ENCODE results near the gene SCP2D1. TPM values are rescaled to one million over a fixed set of nuclear protein-coding genes. Genes with fewer than 3 reads are reported as not detected.
"Not testable (repeated sequence)": the region's sequence is repeated elsewhere in the genome, so short reads cannot be mapped to it uniquely, and the experiment has no call there.

Gene SCP2D1
- total RNA-seq, 1 experiment from 2014 or later = not detected

- Histone ChIP-seq H3K4me1 (no peaks in the 10 kb centered on the region), H3K9me3 (no peaks in the 10 kb centered on the region), H3K27me3 (replicated peaks; ENCODE audit: control insufficient read depth, insufficient read depth, low read length) (no peaks in the 10 kb centered on the region), H3K4me3 (ENCODE audit: low read depth, low read length) (no peak overlapping the region), H3K36me3 (ENCODE audit: control insufficient read depth, insufficient read depth, low read length) (no peaks in the 10 kb centered on the region)
- ChIA-PET CTCF (interaction anchor here (0.5 kb wide), 1 partner anchor 152 kb away, joined by 8 read pairs; no protein-coding TSS in a partner anchor), POLR2A (no interaction called here)
- DNase-seq = no peak
- TF ChIP-seq CTCF (IDR thresholded peaks at IDR 0.05; ENCODE audit: insufficient read depth in 1 of 2, low read depth in 1 of 2, low read length in 1 of 2, severe bottlenecking in 1 of 2, unreplicated experiment in 1 of 2) = no peak
- H3K9me3 Mint-ChIP-seq (ENCODE audit: unreplicated experiment) = no peaks in the 10 kb centered on the region
- no TSS peak for BruUV-seq (replicated peaks)
- H3K4me3 Mint-ChIP-seq (ENCODE audit: unreplicated experiment) = no peak overlapping the region
- peaks cover 8% of the 10 kb centered on the region for H3K27me3 Mint-ChIP-seq (ENCODE audit: insufficient read depth, unreplicated experiment)
- H3K36me3 Mint-ChIP-seq (ENCODE audit: insufficient read depth, unreplicated experiment) = no peaks in the 10 kb centered on the region
- no peak overlapping the region for H3K27ac Mint-ChIP-seq (ENCODE audit: unreplicated experiment)
- no peaks in the 10 kb centered on the region for H3K4me1 Mint-ChIP-seq (ENCODE audit: low read depth, unreplicated experiment)
- intact Hi-C loops (cut with micrococcal nuclease; ENCODE audit: unreplicated experiment) = no loop called here
Measured at GRCh38 chr20:18780385-18781130, 33.0 kb upstream of the SCP2D1 start.

GRCh38 chr20:18781509-18781908 lies 32.1 kb upstream of the SCP2D1 start:
- Mint-ChIP-seq H3K4me1 (ENCODE audit: low read depth, unreplicated experiment) (no peaks in the 10 kb centered on the region), H3K27ac (ENCODE audit: unreplicated experiment) (no peak overlapping the region), H3K4me3 (ENCODE audit: unreplicated experiment) (no peak overlapping the region), H3K27me3 (ENCODE audit: insufficient read depth, unreplicated experiment) (peaks cover 8% of the 10 kb centered on the region), H3K36me3 (ENCODE audit: insufficient read depth, unreplicated experiment) (no peaks in the 10 kb centered on the region), H3K9me3 (ENCODE audit: unreplicated experiment) (no peaks in the 10 kb centered on the region)
- TF ChIP-seq CTCF (IDR thresholded peaks at IDR 0.05; ENCODE audit: insufficient read depth in 1 of 2, low read depth in 1 of 2, low read length in 1 of 2, severe bottlenecking in 1 of 2, unreplicated experiment in 1 of 2) = no peak
- ChIA-PET POLR2A (no interaction called here), CTCF (no interaction called here)
- H3K27me3 ChIP-seq (replicated peaks; ENCODE audit: control insufficient read depth, insufficient read depth, low read length) = no peaks in the 10 kb centered on the region
- no peak overlapping the region for H3K4me3 ChIP-seq (ENCODE audit: low read depth, low read length)
- no peaks in the 10 kb centered on the region for H3K36me3 ChIP-seq (ENCODE audit: control insufficient read depth, insufficient read depth, low read length)
- no peak for DNase-seq
- intact Hi-C loops (cut with micrococcal nuclease; ENCODE audit: unreplicated experiment) = no loop called here
- BruUV-seq (replicated peaks) = no TSS peak
- H3K9me3 ChIP-seq = no peaks in the 10 kb centered on the region
- no peaks in the 10 kb centered on the region for H3K4me1 ChIP-seq

GRCh38 chr20:18783385-18783959 lies 30.1 kb upstream of the SCP2D1 start:
- Histone ChIP-seq H3K4me1 (no peaks in the 10 kb centered on the region), H3K36me3 (ENCODE audit: control insufficient read depth, insufficient read depth, low read length) (no peaks in the 10 kb centered on the region), H3K4me3 (ENCODE audit: low read depth, low read length) (no peak overlapping the region), H3K27me3 (replicated peaks; ENCODE audit: control insufficient read depth, insufficient read depth, low read length) (no peaks in the 10 kb centered on the region), H3K9me3 (no peaks in the 10 kb centered on the region)
- ChIA-PET CTCF (no interaction called here), POLR2A (no interaction called here)
- intact Hi-C loops (cut with micrococcal nuclease; ENCODE audit: unreplicated experiment) = no loop called here
- Mint-ChIP-seq H3K4me1 (ENCODE audit: low read depth, unreplicated experiment) (no peaks in the 10 kb centered on the region), H3K27ac (ENCODE audit: unreplicated experiment) (no peak overlapping the region), H3K9me3 (ENCODE audit: unreplicated experiment) (no peaks in the 10 kb centered on the region), H3K4me3 (ENCODE audit: unreplicated experiment) (no peak overlapping the region), H3K27me3 (ENCODE audit: insufficient read depth, unreplicated experiment) (peaks cover 13% of the 10 kb centered on the region), H3K36me3 (ENCODE audit: insufficient read depth, unreplicated experiment) (no peaks in the 10 kb centered on the region)
- no TSS peak for BruUV-seq (replicated peaks)
- no peak for DNase-seq
- TF ChIP-seq CTCF (IDR thresholded peaks at IDR 0.05; ENCODE audit: insufficient read depth in 1 of 2, low read depth in 1 of 2, low read length in 1 of 2, severe bottlenecking in 1 of 2, unreplicated experiment in 1 of 2) = no peak

GRCh38 chr20:18787046-18787445 lies 26.5 kb upstream of the SCP2D1 start:
- DNase-seq; CTCF ChIA-PET; H3K36me3 ChIP-seq (ENCODE audit: control insufficient read depth, insufficient read depth, low read length); H3K4me3 Mint-ChIP-seq (ENCODE audit: unreplicated experiment); H3K9me3 ChIP-seq; H3K36me3 Mint-ChIP-seq (ENCODE audit: insufficient read depth, unreplicated experiment); H3K27me3 ChIP-seq (replicated peaks; ENCODE audit: control insufficient read depth, insufficient read depth, low read length); POLR2A ChIA-PET; H3K4me3 ChIP-seq (ENCODE audit: low read depth, low read length); H3K9me3 Mint-ChIP-seq (ENCODE audit: unreplicated experiment); BruUV-seq (replicated peaks); H3K27ac Mint-ChIP-seq (ENCODE audit: unreplicated experiment); H3K4me1 Mint-ChIP-seq (ENCODE audit: low read depth, unreplicated experiment); H3K4me1 ChIP-seq; intact Hi-C loops (cut with micrococcal nuclease; ENCODE audit: unreplicated experiment): not testable (repeated sequence)
- peaks cover 10% of the 10 kb centered on the region for H3K27me3 Mint-ChIP-seq (ENCODE audit: insufficient read depth, unreplicated experiment)

All from Caco-2 (cell line).